22Rv1 (cell line): ENCODE measurements around the gene PRSS23.
"Not testable (repeated sequence)": the region's sequence is repeated elsewhere in the genome, so short reads cannot be mapped to it uniquely, and the experiment has no call there.

Source experiments
- ZFX ChIP-seq: fragments of 450-650 bp; IDR thresholded peaks from 2 replicates; pipeline ENCODE4 v1.6.1; 2017; ENCODE audit warnings: antibody characterized with exemption, borderline replicate concordance
- TF ChIP-seq, protein P1 (sequence below): fragments of 450-650 bp; IDR thresholded peaks from 2 replicates; pipeline ENCODE4 v1.5.1; 2017; ENCODE audit warnings: mild to moderate bottlenecking

DNA sequence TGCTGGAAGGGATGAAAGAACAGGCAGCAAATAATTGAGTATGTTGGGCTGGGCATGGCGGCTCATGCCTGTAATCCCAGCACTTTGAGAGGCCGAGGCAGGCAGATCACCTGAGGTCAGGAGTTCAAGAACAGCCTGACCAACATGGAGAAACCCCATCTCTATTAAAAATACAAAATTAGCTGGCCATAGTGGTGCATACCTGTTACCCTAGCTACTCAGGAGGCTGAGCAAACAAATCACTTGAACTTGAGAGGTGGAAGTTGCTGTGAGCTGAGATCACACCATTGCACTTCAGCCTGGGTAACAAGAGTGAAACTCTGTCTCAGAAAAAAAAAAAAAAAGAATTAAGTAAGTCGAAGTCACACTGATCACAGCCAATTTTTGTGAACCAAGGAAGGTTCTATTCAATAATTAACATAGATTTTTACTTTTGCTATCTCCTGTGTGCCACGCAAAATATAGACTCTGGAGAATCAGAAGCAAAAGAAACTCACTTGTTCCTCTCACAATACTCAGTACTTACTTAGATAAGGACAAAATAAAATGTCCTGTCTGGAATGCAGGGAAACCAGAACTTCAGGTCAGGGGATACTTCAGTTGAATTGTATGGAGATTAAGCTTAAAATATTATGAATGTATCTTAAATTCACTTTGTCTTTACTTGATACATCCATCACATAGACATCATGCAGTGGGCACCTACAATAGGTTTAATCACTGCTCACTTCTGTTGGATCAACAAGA lies 44.6 kb downstream of the PRSS23 start:
- TF ChIP-seq, protein P1, sequence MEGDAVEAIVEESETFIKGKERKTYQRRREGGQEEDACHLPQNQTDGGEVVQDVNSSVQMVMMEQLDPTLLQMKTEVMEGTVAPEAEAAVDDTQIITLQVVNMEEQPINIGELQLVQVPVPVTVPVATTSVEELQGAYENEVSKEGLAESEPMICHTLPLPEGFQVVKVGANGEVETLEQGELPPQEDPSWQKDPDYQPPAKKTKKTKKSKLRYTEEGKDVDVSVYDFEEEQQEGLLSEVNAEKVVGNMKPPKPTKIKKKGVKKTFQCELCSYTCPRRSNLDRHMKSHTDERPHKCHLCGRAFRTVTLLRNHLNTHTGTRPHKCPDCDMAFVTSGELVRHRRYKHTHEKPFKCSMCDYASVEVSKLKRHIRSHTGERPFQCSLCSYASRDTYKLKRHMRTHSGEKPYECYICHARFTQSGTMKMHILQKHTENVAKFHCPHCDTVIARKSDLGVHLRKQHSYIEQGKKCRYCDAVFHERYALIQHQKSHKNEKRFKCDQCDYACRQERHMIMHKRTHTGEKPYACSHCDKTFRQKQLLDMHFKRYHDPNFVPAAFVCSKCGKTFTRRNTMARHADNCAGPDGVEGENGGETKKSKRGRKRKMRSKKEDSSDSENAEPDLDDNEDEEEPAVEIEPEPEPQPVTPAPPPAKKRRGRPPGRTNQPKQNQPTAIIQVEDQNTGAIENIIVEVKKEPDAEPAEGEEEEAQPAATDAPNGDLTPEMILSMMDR, result not testable (repeated sequence)
- TF ChIP-seq ZFX, result not testable (repeated sequence)
